ENCODE data around the gene AGBL1. TPM values are rescaled to one million over a fixed set of nuclear protein-coding genes. Genes with fewer than 3 reads are reported as not detected.

Gene AGBL1
- total RNA-seq, 1 donor from 2014 or later: not detected

DNA sequence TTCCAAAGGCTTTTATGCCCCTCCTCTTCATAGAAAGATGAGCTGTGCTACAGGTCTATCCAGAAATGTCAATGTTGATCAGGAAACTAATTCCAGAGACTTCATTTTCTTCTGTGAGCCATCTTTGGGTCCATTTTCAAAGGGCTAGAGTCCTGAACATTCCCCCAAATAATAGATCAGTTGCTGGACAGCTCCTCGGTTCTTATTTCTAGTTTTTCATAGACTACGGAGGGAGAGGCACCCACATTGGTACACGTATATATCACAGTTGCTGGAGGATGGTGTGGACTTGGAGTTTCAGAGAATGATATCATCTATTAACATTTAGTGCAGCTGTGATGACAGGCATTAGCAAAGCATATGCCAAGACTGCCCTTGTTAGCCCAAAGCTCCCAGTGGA lies 59.1 kb downstream of the AGBL1 start:
- Mint-ChIP-seq H3K4me3 (ENCODE audit: unreplicated experiment) (no peak overlapping the region), H3K9me3 (ENCODE audit: unreplicated experiment) (peaks cover 3% of the 10 kb centered on the region), H3K4me1 (ENCODE audit: low read depth, unreplicated experiment) (no peaks in the 10 kb centered on the region), H3K36me3 (ENCODE audit: low read depth, unreplicated experiment) (no peaks in the 10 kb centered on the region), H3K27ac (ENCODE audit: unreplicated experiment) (no peak overlapping the region), H3K27me3 (ENCODE audit: low read depth, unreplicated experiment) (peaks cover 2% of the 10 kb centered on the region)
- Histone ChIP-seq H3K9me3 (ENCODE audit: insufficient read depth, low read depth, low read length) (peaks cover 10% of the 10 kb centered on the region), H3K79me2 (ENCODE audit: insufficient read depth, low read length) (no peaks in the 10 kb centered on the region), H3K4me2 (ENCODE audit: low read length) (no peak overlapping the region), H4K20me1 (ENCODE audit: insufficient read depth, low read length) (no peaks in the 10 kb centered on the region), H3K27me3 (ENCODE audit: insufficient read depth, low read length) (no peaks in the 10 kb centered on the region), H3K36me3 (ENCODE audit: insufficient read depth, low read length) (no peaks in the 10 kb centered on the region), H3K9ac (ENCODE audit: low read length) (no peak overlapping the region), H2AFZ (ENCODE audit: low read depth, low read length) (no peak overlapping the region), H3K4me1 (ENCODE audit: insufficient read depth, low read length) (no peaks in the 10 kb centered on the region), H3K4me3 (ENCODE audit: insufficient read depth, low read depth, low read length) (no peak overlapping the region), H3K27ac (ENCODE audit: low read depth, low read length) (no peak overlapping the region)
- TF ChIP-seq, protein P1, sequence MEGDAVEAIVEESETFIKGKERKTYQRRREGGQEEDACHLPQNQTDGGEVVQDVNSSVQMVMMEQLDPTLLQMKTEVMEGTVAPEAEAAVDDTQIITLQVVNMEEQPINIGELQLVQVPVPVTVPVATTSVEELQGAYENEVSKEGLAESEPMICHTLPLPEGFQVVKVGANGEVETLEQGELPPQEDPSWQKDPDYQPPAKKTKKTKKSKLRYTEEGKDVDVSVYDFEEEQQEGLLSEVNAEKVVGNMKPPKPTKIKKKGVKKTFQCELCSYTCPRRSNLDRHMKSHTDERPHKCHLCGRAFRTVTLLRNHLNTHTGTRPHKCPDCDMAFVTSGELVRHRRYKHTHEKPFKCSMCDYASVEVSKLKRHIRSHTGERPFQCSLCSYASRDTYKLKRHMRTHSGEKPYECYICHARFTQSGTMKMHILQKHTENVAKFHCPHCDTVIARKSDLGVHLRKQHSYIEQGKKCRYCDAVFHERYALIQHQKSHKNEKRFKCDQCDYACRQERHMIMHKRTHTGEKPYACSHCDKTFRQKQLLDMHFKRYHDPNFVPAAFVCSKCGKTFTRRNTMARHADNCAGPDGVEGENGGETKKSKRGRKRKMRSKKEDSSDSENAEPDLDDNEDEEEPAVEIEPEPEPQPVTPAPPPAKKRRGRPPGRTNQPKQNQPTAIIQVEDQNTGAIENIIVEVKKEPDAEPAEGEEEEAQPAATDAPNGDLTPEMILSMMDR (IDR thresholded peaks at IDR 0.05; ENCODE audit: insufficient read depth, low read depth, low read length): no peak
- TF ChIP-seq EZH2 (IDR thresholded peaks at IDR 0.05; ENCODE audit: insufficient read depth, low read length): no peak
- FAIRE-seq (no peak), DNase-seq (ENCODE audit: low read depth) (no peak)

DNA sequence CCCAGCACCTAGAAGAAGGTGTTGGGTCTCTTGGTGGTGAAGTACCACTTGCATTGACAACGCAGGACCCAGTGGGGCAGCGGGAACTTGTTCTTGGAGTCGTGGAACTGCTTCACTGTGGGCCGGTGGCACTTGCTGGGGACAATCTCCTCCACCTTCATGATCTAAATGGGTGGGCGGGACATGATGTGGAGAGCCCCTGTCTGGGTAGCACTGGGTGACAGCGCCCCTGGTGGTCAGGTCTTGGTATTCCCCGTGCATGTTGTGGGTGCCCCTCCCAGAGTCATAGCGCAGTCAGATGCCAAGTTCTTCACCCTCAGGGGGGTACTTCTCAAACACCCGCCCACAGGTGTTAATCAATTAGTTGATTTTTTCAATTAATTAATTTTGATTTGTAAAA lies 60.2 kb downstream of the AGBL1 start:
- DNase-seq (ENCODE audit: low read depth) (no peak), FAIRE-seq (no peak)
- Histone ChIP-seq H3K27me3 (ENCODE audit: insufficient read depth, low read length) (no peaks in the 10 kb centered on the region), H3K36me3 (ENCODE audit: insufficient read depth, low read length) (no peaks in the 10 kb centered on the region), H3K9me3 (ENCODE audit: insufficient read depth, low read depth, low read length) (peaks cover 11% of the 10 kb centered on the region), H3K27ac (ENCODE audit: low read depth, low read length) (no peak overlapping the region), H3K4me2 (ENCODE audit: low read length) (no peak overlapping the region), H3K9ac (ENCODE audit: low read length) (no peak overlapping the region), H3K4me3 (ENCODE audit: insufficient read depth, low read depth, low read length) (no peak overlapping the region), H3K79me2 (ENCODE audit: insufficient read depth, low read length) (no peaks in the 10 kb centered on the region), H2AFZ (ENCODE audit: low read depth, low read length) (no peak overlapping the region), H3K4me1 (ENCODE audit: insufficient read depth, low read length) (no peaks in the 10 kb centered on the region), H4K20me1 (ENCODE audit: insufficient read depth, low read length) (no peaks in the 10 kb centered on the region)
- H3K27me3 Mint-ChIP-seq (ENCODE audit: low read depth, unreplicated experiment): peaks cover 2% of the 10 kb centered on the region
- no peak overlapping the region for H3K4me3 Mint-ChIP-seq (ENCODE audit: unreplicated experiment)
- no peak for TF ChIP-seq EZH2 (IDR thresholded peaks at IDR 0.05; ENCODE audit: insufficient read depth, low read length)
- TF ChIP-seq, protein P1 (IDR thresholded peaks at IDR 0.05; ENCODE audit: insufficient read depth, low read depth, low read length): peak; percentile 10
- H3K27ac Mint-ChIP-seq (ENCODE audit: unreplicated experiment): no peak overlapping the region
- H3K4me1 Mint-ChIP-seq (ENCODE audit: low read depth, unreplicated experiment): no peaks in the 10 kb centered on the region
- H3K36me3 Mint-ChIP-seq (ENCODE audit: low read depth, unreplicated experiment): no peaks in the 10 kb centered on the region
- peaks cover 4% of the 10 kb centered on the region for H3K9me3 Mint-ChIP-seq (ENCODE audit: unreplicated experiment)

DNA sequence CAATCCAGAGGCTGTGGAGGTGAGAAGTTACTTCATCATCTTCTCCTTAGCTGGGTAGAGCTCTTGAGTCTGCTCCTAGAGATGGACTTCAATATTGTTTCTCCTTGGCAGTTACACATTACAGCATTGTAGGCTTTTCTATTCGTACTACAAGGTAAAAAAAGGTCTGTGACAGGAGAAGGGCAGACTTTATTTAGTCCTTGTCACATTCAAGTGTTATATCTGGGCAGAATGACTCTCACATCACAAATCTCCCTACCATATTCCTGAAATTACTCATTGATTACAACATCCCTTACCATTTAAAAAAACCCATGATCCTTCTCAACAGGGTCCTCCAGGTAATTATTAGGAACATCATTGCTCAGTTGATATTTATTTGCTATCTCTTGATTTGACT lies 75.0 kb downstream of the AGBL1 start:
- Mint-ChIP-seq H3K36me3 (ENCODE audit: low read depth, unreplicated experiment) (no peaks in the 10 kb centered on the region), H3K27me3 (ENCODE audit: low read depth, unreplicated experiment) (no peaks in the 10 kb centered on the region), H3K4me1 (ENCODE audit: low read depth, unreplicated experiment) (peaks cover 7% of the 10 kb centered on the region), H3K27ac (ENCODE audit: unreplicated experiment) (no peak overlapping the region), H3K4me3 (ENCODE audit: unreplicated experiment) (no peak overlapping the region), H3K9me3 (ENCODE audit: unreplicated experiment) (peaks cover 7% of the 10 kb centered on the region)
- Histone ChIP-seq H3K27me3 (ENCODE audit: insufficient read depth, low read length) (no peaks in the 10 kb centered on the region), H2AFZ (ENCODE audit: low read depth, low read length) (no peak overlapping the region), H3K9me3 (ENCODE audit: insufficient read depth, low read depth, low read length) (no peaks in the 10 kb centered on the region), H3K4me2 (ENCODE audit: low read length) (no peak overlapping the region), H3K79me2 (ENCODE audit: insufficient read depth, low read length) (no peaks in the 10 kb centered on the region), H3K36me3 (ENCODE audit: insufficient read depth, low read length) (no peaks in the 10 kb centered on the region), H3K27ac (ENCODE audit: low read depth, low read length) (no peak overlapping the region), H4K20me1 (ENCODE audit: insufficient read depth, low read length) (no peaks in the 10 kb centered on the region), H3K4me1 (ENCODE audit: insufficient read depth, low read length) (no peaks in the 10 kb centered on the region), H3K4me3 (ENCODE audit: insufficient read depth, low read depth, low read length) (no peak overlapping the region), H3K9ac (ENCODE audit: low read length) (no peak overlapping the region)
- TF ChIP-seq EZH2 (IDR thresholded peaks at IDR 0.05; ENCODE audit: insufficient read depth, low read length): no peak
- TF ChIP-seq, protein P1 (IDR thresholded peaks at IDR 0.05; ENCODE audit: insufficient read depth, low read depth, low read length): no peak
- DNase-seq (ENCODE audit: low read depth) (no peak), FAIRE-seq (no peak)
